T-helper 17 cell (primary cell): ENCODE measurements around the gene MEGF8. TPM values are rescaled to one million over a fixed set of nuclear protein-coding genes. Genes with fewer than 3 reads are reported as not detected.

Source experiments
- ATAC-seq: fragments of 150-1000 bp; cut with Tn5 transposase; 2 replicates; pipeline ENCODE4 v1.10.0; 2021; ENCODE audit warnings: mild to moderate bottlenecking, moderate library complexity
- DNase-seq, 3 donors: peaks; one replicate each; pipeline versions ENCODE4 v3.0.0 to v3.0.0-alpha.2; 2020 to 2021
- H3K9me3 ChIP-seq: one replicate; pipeline ENCODE4 v1.7.0; 2013; ENCODE audit warnings: low read length, mild to moderate bottlenecking; ENCODE audit not compliant: control insufficient read depth, poor library complexity, severe bottlenecking
- H3K27ac Mint-ChIP-seq: one replicate; pipeline ENCODE4 v1.8.0; 2022; ENCODE audit warnings: mild to moderate bottlenecking, moderate library complexity, mixed read lengths
- H3K27me3 Mint-ChIP-seq: one replicate; pipeline ENCODE4 v1.8.0; 2022; ENCODE audit warnings: mixed read lengths
- H3K36me3 Mint-ChIP-seq: one replicate; pipeline ENCODE4 v1.8.0; 2022; ENCODE audit warnings: low read depth, mixed read lengths
- H3K4me1 Mint-ChIP-seq: one replicate; pipeline ENCODE4 v1.8.0; 2022; ENCODE audit warnings: mild to moderate bottlenecking, mixed read lengths
- H3K4me3 Mint-ChIP-seq: one replicate; pipeline ENCODE4 v1.8.0; 2022; ENCODE audit warnings: mild to moderate bottlenecking, moderate library complexity, mixed read lengths
- total RNA-seq, 4 donors: library from RNA in 2 of 4; stranded (reverse) in 2 of 4; gene quantifications; one replicate each; pipeline ENCODE4 v1.2.3 and lab custom pipeline; 2022 to 2026

MEGF8 gene
- total RNA-seq, 2 donors from 2014 or later = 4.6 to 6.1 TPM

GRCh38 chr19:42407816-42408175 lies 82.4 kb downstream of the MEGF8 start:
- peak overlapping the region; percentile 61 for H3K27ac Mint-ChIP-seq
- DNase-seq (no peak), ATAC-seq (no peak)
- H3K9me3 ChIP-seq = no peaks in the 10 kb centered on the region
- H3K27me3 Mint-ChIP-seq = no peaks in the 10 kb centered on the region
- peaks cover 12% of the 10 kb centered on the region for H3K4me1 Mint-ChIP-seq
- no peak overlapping the region for H3K4me3 Mint-ChIP-seq
- H3K36me3 Mint-ChIP-seq = no peaks in the 10 kb centered on the region

GRCh38 chr19:42409477-42409876 lies 84.0 kb downstream of the MEGF8 start:
- H3K4me3 Mint-ChIP-seq = no peak overlapping the region
- peaks cover 2% of the 10 kb centered on the region for H3K36me3 Mint-ChIP-seq

GRCh38 chr19:42410371-42410770 lies 84.9 kb downstream of the MEGF8 start:
- ATAC-seq = no peak
- Mint-ChIP-seq H3K4me3 (no peak overlapping the region), H3K36me3 (peaks cover 5% of the 10 kb centered on the region), H3K4me1 (peaks cover 12% of the 10 kb centered on the region), H3K27me3 (no peaks in the 10 kb centered on the region), H3K27ac (no peak overlapping the region)
- no peaks in the 10 kb centered on the region for H3K9me3 ChIP-seq
- no peak for DNase-seq

More at GRCh38 chr19:42409477-42409876, 84.0 kb downstream of the MEGF8 start:
- no peak for DNase-seq
- H3K9me3 ChIP-seq = no peaks in the 10 kb centered on the region
- ATAC-seq = no peak
- H3K27ac Mint-ChIP-seq = no peak overlapping the region
- H3K4me1 Mint-ChIP-seq = peaks cover 12% of the 10 kb centered on the region
- no peaks in the 10 kb centered on the region for H3K27me3 Mint-ChIP-seq

GRCh38 chr19:42411581-42412178 lies 86.2 kb downstream of the MEGF8 start:
- ATAC-seq = no peak
- Mint-ChIP-seq H3K36me3 (peaks cover 5% of the 10 kb centered on the region), H3K27ac (peak overlapping the region; percentile 65), H3K4me3 (no peak overlapping the region), H3K27me3 (no peaks in the 10 kb centered on the region), H3K4me1 (peaks cover 15% of the 10 kb centered on the region)
- no peak for DNase-seq
- no peaks in the 10 kb centered on the region for H3K9me3 ChIP-seq

GRCh38 chr19:42412227-42412626 lies 86.8 kb downstream of the MEGF8 start:
- DNase-seq (no peak), ATAC-seq (no peak)
- no peak overlapping the region for H3K4me3 Mint-ChIP-seq
- H3K27ac Mint-ChIP-seq = peak overlapping the region; percentile 37
- H3K9me3 ChIP-seq = no peaks in the 10 kb centered on the region
- H3K4me1 Mint-ChIP-seq = peaks cover 15% of the 10 kb centered on the region
- H3K36me3 Mint-ChIP-seq = peaks cover 5% of the 10 kb centered on the region
- no peaks in the 10 kb centered on the region for H3K27me3 Mint-ChIP-seq

- peak overlapping the region; percentile 37 for H3K27ac Mint-ChIP-seq
- no peaks in the 10 kb centered on the region for H3K27me3 Mint-ChIP-seq
- peaks cover 5% of the 10 kb centered on the region for H3K36me3 Mint-ChIP-seq
- peaks cover 15% of the 10 kb centered on the region for H3K4me1 Mint-ChIP-seq
- ATAC-seq (no peak), DNase-seq (no peak)
- H3K9me3 ChIP-seq = no peaks in the 10 kb centered on the region
- no peak overlapping the region for H3K4me3 Mint-ChIP-seq
Observed at GRCh38 chr19:42412661-42413076, 87.2 kb downstream of the MEGF8 start.

- Mint-ChIP-seq H3K36me3 (peaks cover 3% of the 10 kb centered on the region), H3K4me3 (no peak overlapping the region)
Observed at GRCh38 chr19:42419309-42419708, 93.9 kb downstream of the MEGF8 start.

GRCh38 chr19:42420055-42420544 lies 94.7 kb downstream of the MEGF8 start:
- peak; percentile 51 for ATAC-seq
- Mint-ChIP-seq H3K36me3 (no peaks in the 10 kb centered on the region), H3K27me3 (no peaks in the 10 kb centered on the region), H3K27ac (peak overlapping the region; percentile 86), H3K4me1 (peaks cover 41% of the 10 kb centered on the region), H3K4me3 (peak overlapping the region; percentile 60)
- DNase-seq = peak; percentile 65 to 74 (median 68)
- no peaks in the 10 kb centered on the region for H3K9me3 ChIP-seq

More at GRCh38 chr19:42419309-42419708, 93.9 kb downstream of the MEGF8 start:
- no peaks in the 10 kb centered on the region for H3K9me3 ChIP-seq
- H3K4me1 Mint-ChIP-seq = peaks cover 39% of the 10 kb centered on the region
- ATAC-seq = no peak
- H3K27me3 Mint-ChIP-seq = no peaks in the 10 kb centered on the region
- H3K27ac Mint-ChIP-seq = peak overlapping the region; percentile 86
- DNase-seq = no peak

GRCh38 chr19:42421101-42421500 lies 95.7 kb downstream of the MEGF8 start:
- DNase-seq = no peak
- H3K27me3 Mint-ChIP-seq = no peaks in the 10 kb centered on the region
- no peak overlapping the region for H3K27ac Mint-ChIP-seq

GRCh38 chr19:42421591-42422031 lies 96.2 kb downstream of the MEGF8 start:
- DNase-seq (no peak), ATAC-seq (no peak)
- Mint-ChIP-seq H3K36me3 (no peaks in the 10 kb centered on the region), H3K27ac (peak overlapping the region; percentile 95), H3K27me3 (no peaks in the 10 kb centered on the region), H3K4me3 (peak overlapping the region; percentile 98), H3K4me1 (peaks cover 38% of the 10 kb centered on the region)
- H3K9me3 ChIP-seq = no peaks in the 10 kb centered on the region

More at GRCh38 chr19:42421101-42421500, 95.7 kb downstream of the MEGF8 start:
- H3K4me3 Mint-ChIP-seq = peak overlapping the region; percentile 98
- H3K4me1 Mint-ChIP-seq = peaks cover 38% of the 10 kb centered on the region
- no peaks in the 10 kb centered on the region for H3K9me3 ChIP-seq
- no peaks in the 10 kb centered on the region for H3K36me3 Mint-ChIP-seq
- no peak for ATAC-seq

- no peak for DNase-seq
- H3K36me3 Mint-ChIP-seq = no peaks in the 10 kb centered on the region
- peaks cover 38% of the 10 kb centered on the region for H3K4me1 Mint-ChIP-seq
- H3K27me3 Mint-ChIP-seq = no peaks in the 10 kb centered on the region
- no peaks in the 10 kb centered on the region for H3K9me3 ChIP-seq
- no peak for ATAC-seq
- H3K4me3 Mint-ChIP-seq = peak overlapping the region; percentile 98
- H3K27ac Mint-ChIP-seq = peak overlapping the region; percentile 95
Observed at GRCh38 chr19:42422092-42422900, 96.9 kb downstream of the MEGF8 start.

GRCh38 chr19:42422901-42423461 lies 97.5 kb downstream of the MEGF8 start:
- no peaks in the 10 kb centered on the region for H3K9me3 ChIP-seq
- peak; percentile 38 for ATAC-seq
- Mint-ChIP-seq H3K4me3 (peak overlapping the region; percentile 98), H3K27ac (peak overlapping the region; percentile 95), H3K4me1 (peaks cover 38% of the 10 kb centered on the region), H3K27me3 (no peaks in the 10 kb centered on the region), H3K36me3 (no peaks in the 10 kb centered on the region)
- DNase-seq = peak in 2 of 3 donors; percentile 39 to 51
